Middle frontal gyrus (tissue), 1 donor: ENCODE measurements around the gene MRTFA.
"Not testable (repeated sequence)": the region's sequence is repeated elsewhere in the genome, so short reads cannot be mapped to it uniquely, and the experiment has no call there.

Experiments used
- DNase-seq: peaks from one replicate; pipeline ENCODE4 v3.0.0-alpha.2; 2015; ENCODE audit warnings: low spot score; ENCODE audit errors: extremely low spot score

MRTFA gene

GRCh38 chr22:40524392-40525249 lies 111.9 kb downstream of the MRTFA start:
- no peak for DNase-seq

GRCh38 chr22:40522141-40522540 lies 114.4 kb downstream of the MRTFA start:
- DNase-seq, result no peak

- DNase-seq, result no peak
These were observed 115.5 kb downstream of the MRTFA start for GRCh38 chr22:40521046-40521445.

- DNase-seq, result no peak
These were observed 116.0 kb downstream of the MRTFA start for GRCh38 chr22:40520562-40520961.

- no peak for DNase-seq
These were observed 116.6 kb downstream of the MRTFA start for GRCh38 chr22:40519948-40520331.

GRCh38 chr22:40519284-40519947 lies 117.1 kb downstream of the MRTFA start:
- no peak for DNase-seq

- DNase-seq, result no peak
These were observed 117.7 kb downstream of the MRTFA start for GRCh38 chr22:40518840-40519239.

- DNase-seq, result no peak
These were observed 118.9 kb downstream of the MRTFA start for GRCh38 chr22:40517631-40518030.

GRCh38 chr22:40516416-40516815 lies 120.1 kb downstream of the MRTFA start:
- DNase-seq, result no peak

- DNase-seq, result no peak
These were observed 123.9 kb downstream of the MRTFA start for GRCh38 chr22:40512426-40513136.

GRCh38 chr22:40511604-40512003 lies 124.9 kb downstream of the MRTFA start:
- DNase-seq, result no peak

GRCh38 chr22:40510631-40511364 lies 125.7 kb downstream of the MRTFA start:
- no peak for DNase-seq

GRCh38 chr22:40509401-40510134 lies 127.0 kb downstream of the MRTFA start:
- DNase-seq, result no peak

GRCh38 chr22:40508046-40508445 lies 128.5 kb downstream of the MRTFA start:
- not testable (repeated sequence) for DNase-seq

GRCh38 chr22:40507491-40507890 lies 129.0 kb downstream of the MRTFA start:
- no peak for DNase-seq

GRCh38 chr22:40506762-40507161 lies 129.8 kb downstream of the MRTFA start:
- DNase-seq, result no peak

- DNase-seq, result no peak
These were observed 132.0 kb downstream of the MRTFA start for GRCh38 chr22:40504285-40505249.

- DNase-seq, result no peak
These were observed 133.6 kb downstream of the MRTFA start for GRCh38 chr22:40502919-40503318.

GRCh38 chr22:40500465-40500786 lies 136.1 kb downstream of the MRTFA start:
- not testable (repeated sequence) for DNase-seq

- no peak for DNase-seq
These were observed 137.3 kb downstream of the MRTFA start for GRCh38 chr22:40499209-40499623.
